GM10266 (cell line): Measurements from ENCODE around the gene RFX2.

Experiments
- DNase-seq: peaks from one replicate; pipeline ENCODE4 v3.0.0; 2012; ENCODE audit errors: extremely low spot score
- CTCF ChIP-seq: IDR thresholded peaks from 2 replicates; pipeline ENCODE4 v1.5.1; 2012; ENCODE audit warnings: mild to moderate bottlenecking, low read depth; ENCODE audit not compliant: control insufficient read depth, insufficient read depth; ENCODE audit errors: missing control alignments

Gene RFX2

GRCh38 chr19:5949792-5950305 lies 160.5 kb downstream of the RFX2 start:
- TF ChIP-seq CTCF, result no peak
- DNase-seq, result no peak

GRCh38 chr19:5948752-5949564 lies 161.3 kb downstream of the RFX2 start:
- DNase-seq, result no peak
- TF ChIP-seq CTCF, result no peak

GRCh38 chr19:5947435-5947834 lies 162.9 kb downstream of the RFX2 start:
- no peak for DNase-seq
- TF ChIP-seq CTCF, result no peak

- no peak for TF ChIP-seq CTCF
- DNase-seq, result no peak
Measured at GRCh38 chr19:5943623-5944022, 166.7 kb downstream of the RFX2 start.
